ENCODE data around the gene EDA2R.

Gene EDA2R, protein sequence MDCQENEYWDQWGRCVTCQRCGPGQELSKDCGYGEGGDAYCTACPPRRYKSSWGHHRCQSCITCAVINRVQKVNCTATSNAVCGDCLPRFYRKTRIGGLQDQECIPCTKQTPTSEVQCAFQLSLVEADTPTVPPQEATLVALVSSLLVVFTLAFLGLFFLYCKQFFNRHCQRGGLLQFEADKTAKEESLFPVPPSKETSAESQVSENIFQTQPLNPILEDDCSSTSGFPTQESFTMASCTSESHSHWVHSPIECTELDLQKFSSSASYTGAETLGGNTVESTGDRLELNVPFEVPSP

DNA sequence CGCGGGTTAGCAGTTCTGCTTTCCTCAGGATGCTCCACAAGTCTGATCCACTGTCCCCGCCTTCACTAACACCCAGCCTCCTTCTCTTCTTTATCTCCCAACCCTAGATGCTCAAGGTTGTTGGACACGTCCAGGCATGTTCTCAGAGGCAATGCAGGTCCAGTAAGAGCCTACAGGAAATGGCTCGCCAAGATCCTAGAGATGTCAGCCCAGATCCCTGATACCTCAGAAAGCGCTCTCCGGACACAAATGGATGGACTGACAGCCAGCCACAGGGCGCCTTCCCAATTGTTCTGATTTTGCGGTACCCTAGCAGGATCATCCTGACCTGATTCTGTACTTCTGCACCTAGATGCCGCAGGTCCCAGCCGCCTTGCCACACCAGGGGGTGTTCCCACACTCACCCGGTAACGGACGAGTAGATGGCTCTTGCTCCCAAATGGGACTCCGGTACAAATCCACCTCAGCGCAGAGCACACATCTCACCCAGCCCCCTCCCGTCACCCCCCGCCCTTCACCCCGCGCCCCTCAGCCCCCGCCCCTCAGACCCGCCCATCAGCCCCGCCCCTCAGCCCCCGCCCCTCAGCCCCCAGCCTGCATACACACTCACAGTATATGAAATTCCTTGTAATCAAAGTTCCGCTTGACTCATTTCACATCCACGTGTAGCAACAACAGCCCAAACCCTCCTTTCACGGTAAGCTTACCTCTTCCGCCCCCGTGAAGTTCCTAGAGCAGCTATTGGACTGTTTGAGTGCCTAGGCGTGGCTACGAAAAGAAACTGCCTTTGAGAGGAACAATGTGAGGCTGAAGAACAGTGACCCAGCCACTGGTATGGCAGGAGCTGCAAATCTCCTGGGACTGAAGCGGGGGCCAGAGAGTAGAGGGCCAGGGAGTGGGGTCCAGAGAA is at the start of gene EDA2R:
Gene EDA2R (minus strand): TSS at position 488 of the 910 bp plus-strand sequence. CDS start 23,058 bp downstream, outside the sequence.
- no peak for DNase-seq

DNA sequence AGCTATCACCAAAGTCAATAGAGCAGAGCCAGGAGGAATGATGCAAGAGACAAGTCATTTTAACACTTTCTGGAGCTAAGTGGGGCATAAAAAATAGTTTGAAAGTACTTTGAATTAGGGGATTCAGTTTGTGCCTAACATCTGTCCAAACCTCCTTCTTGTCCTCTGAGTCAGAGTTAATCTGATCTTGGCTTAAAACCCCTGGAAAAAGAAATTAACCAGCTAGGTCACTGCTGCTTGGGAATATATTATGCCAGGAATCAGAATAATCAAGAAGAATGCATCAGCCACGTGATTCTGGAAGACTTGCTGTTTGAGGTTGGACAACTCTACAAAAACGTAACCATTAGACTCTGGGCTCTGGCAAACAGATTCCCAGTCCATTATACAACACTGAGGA is 45.3 kb upstream of the EDA2R start:
- DNase-seq: no peak

DNA sequence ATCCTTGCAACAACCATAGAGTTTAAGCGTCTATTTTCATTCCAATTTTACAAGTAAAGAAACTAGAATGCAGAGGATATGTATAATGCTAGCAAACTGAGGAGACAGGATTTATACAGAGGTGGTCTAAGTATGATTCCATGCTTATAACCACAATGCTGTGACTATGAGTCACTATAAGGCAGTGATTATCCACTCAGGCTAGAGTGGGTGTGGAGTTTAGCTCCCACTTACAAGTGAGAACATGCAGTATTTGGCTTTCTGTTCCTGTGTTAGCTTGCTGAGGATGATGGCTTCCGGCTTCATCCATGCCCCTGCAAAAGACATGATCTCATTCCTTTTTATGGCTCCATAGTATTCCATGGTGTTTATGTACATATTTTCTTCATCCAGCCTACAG is 41.6 kb upstream of the EDA2R start:
- DNase-seq: no peak

DNA sequence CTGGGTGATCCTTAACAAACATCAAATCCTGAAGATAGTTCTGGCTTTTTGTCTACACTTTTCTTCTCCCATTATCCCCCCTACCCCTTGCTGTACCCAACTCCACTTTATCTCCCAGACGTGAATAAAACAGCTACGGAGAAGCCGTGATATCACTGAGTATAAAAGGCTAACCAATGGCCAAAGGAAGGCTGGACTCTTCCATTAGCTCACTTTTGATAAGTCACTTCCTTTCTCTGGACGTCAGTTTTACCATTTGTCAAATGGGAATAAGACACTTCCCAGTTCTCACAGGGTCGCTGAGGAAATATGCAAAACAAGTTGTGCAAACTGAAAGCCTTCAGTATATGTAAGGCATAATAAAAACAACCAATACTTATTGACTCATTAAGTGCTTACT is 38.6 kb upstream of the EDA2R start:
- no peak for DNase-seq

DNA sequence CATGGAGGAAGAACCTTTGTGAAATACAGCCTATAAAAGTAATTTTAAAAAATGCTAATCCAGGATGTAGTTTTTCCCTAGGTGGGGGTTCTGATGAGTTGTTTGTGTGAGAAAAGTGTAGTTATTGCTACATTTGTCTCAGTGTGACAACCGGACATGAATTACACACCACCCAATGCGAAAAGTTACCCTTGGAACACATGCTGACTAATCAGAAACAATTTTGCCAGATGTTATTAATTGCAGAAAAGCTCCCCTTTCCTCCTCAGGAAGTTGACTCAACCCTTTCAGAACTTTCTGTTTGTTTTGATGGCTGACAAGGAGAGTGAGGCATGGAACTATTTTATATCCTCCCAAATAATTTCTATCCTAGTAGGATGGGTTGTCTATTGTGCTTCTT is 38.1 kb upstream of the EDA2R start:
- DNase-seq: no peak

DNA sequence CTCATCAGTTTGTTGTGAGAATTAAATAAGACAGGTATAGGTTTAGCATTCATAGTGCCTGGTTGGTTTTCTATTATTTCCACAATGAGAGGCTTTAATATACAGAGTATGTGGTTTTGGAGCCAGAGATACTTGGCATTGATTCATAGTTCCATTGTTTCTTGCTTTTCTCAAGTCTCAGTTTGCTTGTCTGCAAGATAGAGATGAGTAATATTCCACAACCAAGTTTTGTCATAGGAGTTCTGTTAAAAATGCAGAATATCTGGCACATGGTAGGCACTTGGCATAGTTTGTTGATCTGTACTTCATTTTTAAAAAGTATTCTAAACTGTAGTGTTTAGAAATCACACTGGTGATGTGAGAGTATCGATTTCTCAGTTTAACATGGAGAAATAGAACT is 37.5 kb upstream of the EDA2R start:
- DNase-seq: no peak

DNA sequence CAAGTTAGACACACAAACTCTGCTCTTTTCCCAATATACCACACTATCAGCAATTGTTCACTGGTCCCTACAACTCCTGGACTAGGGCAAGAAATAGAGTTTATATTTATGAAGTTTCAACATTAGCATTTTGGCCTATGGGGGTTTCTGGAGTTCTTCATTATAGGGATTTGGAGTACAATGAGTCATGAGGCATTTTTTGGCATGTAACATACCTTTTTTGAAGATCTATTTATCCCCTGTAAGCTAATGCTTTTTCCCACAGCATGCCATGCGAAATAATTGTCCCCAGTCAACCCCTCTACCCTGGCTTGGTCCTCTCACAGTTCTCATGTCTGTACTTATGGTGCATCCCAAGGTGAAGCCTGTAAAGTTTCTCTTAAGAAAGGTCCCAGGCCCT is 36.7 kb upstream of the EDA2R start:
- DNase-seq: no peak

DNA sequence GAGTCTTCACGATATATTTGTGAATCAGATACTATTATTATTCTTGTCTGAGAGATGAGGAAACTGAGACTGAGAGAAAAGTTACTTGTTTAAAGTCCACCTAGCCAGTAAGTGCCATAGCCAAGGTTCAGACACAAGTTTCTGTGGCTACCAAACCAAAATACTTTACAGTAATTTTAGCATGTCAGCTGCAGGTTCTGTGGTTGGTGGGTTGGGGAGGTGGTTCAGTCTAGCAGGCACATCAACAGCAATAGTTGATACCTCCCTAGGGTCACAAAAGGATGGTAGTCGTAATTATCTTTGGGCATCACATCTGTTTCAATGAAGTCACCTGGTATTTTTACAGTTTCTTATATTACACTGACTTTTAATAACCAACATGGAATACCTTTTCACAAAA is 35.6 kb upstream of the EDA2R start:
- no peak for DNase-seq

DNA sequence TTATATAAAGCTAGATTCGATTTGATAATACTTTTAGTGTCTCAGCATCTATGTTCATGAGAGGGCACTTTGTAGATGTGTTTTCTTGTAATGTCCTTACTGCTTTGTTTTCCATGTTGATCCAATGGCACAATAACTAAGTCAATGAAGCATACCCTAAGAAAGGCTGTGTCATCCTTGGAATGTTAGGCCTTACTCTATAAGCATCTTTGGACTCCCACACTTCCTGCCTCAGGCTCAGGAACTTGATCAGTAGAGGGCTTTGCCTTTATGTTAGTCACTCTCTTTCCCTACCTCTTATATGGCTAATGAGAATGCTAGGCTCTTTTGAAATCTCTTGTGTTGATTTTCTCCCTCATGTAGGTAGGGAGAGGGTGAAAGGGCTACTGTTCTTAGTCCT is 33.2 kb upstream of the EDA2R start:
- DNase-seq: no peak

DNA sequence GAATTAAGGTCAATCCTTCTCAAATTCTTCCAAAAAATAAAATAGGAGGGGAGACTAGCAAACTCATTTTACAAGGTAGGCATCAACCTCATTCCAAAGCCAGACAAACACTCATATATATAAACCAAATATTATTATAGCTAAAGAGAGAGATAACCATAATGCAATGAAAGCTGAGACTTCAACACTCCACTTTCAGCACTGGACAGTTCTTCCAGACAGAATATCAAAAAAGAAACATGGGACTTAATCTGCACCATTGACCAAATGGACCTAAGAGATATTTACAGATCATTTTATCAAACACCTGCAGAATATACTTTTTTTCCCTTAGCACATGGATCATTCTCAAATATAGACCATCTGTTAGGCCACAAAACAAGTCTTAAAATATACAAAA is 15.5 kb upstream of the EDA2R start:
- DNase-seq: no peak

DNA sequence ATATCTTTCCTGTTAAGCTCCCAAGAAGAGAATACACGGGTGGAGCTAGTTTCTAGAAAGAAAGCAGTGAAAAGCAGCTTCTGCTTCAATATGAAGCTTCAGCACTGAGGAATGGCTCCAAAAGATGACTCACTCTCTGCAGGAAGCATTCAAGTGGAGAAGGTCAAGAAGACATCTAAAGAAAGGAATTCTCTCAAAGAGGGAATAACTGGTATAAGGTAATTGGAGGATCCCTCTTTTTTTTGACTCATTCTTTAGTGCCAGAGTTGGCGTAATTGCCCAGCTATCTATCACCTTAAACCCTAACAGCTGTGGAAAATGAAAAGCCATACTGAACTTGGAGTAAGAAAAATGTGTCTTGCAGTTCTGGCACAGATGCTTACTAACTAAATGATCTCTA is 3.5 kb downstream of the EDA2R start:
- no peak for DNase-seq

DNA sequence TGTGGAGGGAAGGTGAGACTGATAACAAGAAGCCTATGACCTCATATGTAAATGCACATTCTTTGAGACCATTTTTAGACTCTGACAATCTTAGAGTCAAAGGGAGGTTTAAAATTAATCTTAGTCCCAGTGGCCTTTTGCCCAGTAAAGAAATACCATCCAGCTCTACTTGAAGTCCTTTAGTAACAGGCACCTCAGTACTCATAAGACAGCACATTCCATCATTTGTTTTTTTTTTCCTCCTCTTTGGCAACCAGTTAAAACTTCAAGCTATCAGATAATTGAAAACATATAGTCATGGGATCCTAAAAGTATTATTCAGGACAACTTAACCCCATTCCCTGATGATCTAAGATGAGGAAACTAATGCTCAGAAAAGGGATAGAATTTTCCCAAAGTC is 4.6 kb downstream of the EDA2R start:
- no peak for DNase-seq

DNA sequence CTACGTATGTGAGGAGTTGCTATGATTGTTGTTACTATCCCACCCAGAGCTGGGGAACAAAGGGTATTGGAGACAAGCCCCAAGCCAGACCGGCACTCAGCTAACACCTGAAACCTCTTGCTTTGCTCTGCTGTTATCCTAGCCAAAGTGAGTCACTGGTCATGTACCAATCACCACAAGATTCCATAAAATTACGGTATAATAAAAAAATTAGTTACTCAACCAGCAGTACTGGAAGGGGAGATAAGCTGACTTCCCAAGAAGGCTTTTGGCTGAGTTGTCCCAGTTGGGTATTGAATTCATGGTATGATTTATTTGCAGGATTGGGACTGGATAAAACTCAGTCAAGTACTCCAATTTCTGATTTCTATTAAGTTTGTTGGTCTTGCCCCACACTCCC is 5.3 kb downstream of the EDA2R start:
- DNase-seq: no peak

DNA sequence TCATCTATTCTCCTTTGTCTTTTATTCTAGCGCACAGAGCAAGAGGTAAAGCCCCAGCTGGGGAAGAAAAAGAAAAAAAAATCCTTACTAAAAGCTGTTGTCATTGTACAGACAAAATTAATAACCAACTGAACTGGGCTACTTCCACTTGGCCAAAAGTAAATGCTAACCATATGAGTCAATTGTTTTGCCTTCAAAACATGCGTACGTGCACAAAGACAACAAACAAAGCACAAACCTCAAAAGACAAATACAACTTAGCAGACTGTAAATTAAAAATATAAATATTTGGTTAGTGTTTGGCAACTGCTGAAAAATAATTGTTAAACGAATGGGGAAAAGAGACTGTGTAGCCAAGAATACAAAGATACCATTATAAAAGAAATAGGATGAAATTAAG is 5.9 kb downstream of the EDA2R start:
- no peak for DNase-seq

DNA sequence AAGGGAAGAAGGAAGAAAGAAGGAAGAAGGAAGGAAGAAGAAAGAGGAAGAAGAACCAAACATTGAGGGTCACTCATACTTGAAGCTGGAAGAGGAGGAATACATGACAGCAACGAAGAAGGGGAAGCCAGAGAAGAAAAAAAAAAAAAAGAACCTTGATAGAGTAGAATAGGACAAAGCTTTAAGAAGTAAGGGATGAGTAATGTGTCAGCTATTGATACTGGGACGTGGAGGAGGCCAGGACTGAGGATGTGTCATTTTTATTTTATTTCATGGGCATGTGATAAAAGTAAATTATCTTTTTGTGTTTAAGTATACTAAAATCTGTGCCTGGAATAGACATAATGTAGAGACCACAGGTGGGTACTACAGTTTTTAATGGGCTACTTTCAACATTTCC is 6.4 kb downstream of the EDA2R start:
- DNase-seq: no peak

DNA sequence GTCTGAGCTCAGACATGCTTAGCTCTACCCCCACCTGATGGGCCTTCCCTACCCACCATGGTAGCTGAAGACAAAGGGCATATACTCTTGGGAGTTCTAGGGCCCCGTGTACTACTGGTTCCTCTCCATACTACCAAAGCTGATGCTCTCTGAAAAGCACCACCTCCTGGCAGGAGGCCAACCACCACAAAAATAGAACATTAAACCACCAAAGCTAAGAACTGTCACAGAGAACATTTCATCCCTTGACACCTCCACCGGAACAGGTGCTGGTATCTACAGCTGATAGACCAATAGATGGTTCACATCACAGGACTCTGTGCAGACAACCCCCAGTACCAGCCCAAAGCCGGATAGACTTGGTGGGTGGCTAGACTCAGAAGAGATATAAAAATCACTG is 13.4 kb downstream of the EDA2R start:
- DNase-seq: no peak

DNA sequence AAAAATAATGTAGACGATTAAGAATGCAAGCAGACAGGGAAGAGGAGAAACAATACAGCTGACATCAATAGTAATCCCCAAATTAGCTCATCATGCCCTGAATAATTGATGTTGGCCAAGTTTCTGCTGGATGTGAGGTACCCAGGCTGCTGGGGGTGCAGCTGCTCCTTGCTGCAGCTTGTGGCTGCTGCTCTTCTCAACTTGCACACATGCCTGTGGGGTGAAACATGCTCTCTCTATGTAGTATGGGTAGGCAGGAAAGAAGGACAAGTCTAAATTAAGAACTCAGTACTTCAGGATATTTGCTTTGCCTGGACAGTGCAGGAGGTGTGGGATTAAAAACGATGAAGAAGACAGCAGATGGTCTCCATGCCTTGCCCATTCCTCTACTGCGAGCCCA is 16.7 kb downstream of the EDA2R start:
- no peak for DNase-seq

DNA sequence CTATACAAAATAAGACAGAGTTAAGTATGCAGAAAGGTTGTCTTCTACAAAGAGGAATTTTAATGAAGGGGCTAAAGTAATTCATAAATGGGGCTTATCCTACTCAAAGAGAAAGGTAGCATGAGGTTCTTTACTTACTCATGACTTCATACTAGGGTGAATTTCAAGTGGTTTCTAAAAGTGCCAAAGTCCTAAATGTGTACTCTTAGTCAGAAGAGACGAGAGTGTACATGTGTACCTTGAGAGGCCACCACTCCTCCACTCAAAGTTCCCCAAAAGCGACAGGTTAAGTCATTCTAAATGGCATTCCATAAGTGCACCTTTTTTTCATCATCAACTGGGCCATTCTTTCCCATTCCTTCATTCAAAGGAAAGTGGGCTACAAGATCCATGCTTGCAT is 21.9 kb downstream of the EDA2R start:
- DNase-seq: no peak

DNA sequence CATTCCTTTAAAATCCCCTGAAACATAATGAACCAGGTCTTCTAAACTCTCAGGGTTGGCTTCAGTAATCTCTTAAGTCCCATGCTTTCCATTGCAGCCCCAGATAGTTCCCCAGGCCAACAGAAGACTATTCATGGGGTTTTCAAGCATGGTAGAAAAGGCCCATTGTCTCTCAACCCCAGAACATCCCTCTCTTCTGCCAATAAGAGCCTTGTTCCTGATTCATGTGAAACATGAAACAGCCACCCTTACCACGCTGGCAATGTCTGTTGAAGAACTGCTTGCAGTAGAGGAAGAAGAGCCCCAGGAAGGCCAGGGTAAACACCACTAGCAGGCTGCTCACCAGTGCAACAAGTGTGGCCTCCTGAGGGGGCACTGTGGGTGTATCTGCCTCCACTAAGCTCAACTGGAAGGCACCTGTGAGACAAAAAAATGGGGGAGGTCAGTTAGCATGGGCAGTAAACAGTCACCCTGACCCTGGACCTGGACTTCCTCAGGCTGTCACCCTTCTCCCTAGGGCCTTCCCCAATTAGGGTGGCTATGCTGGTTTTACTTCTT is 36.4 kb downstream of the EDA2R start:
- DNase-seq: no peak

DNA sequence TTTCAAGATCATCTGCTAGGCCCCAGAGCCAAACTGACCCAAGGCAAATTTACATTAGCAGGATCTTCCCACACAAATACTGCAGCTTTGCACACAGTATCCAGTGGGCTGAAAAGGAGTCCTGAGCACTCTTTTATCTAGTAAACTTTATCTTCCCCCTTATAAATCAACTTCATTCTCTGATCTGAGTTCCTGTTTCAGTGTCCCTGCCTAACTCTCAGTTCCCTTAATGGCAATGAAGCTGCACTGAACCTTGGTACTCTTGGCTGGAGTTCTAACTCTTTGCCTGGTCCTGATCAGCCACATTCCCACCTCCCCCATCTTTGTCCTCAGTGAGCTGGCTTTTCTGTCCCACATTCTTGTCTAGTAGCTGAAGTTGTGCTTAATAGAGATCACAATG is 37.4 kb downstream of the EDA2R start:
- DNase-seq: no peak

DNA sequence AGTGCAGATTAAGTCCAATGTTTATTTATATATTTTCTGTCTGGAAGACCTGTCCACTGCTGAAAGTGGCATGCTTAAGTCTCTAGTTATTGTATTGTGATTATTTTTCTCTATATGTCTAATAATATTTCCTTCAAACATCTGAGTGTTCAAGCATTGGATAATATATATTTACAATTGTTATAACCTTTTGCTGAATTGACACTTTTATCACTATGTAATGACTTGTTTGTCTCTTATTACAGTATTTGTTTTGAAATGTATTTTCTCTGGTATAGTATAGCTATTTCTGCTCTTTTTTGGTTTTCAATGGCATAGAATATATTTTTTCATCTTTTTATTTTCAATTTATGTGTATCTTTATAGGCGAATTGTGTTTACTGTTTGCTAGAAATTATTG is 59.7 kb downstream of the EDA2R start:
- DNase-seq: no peak

DNA sequence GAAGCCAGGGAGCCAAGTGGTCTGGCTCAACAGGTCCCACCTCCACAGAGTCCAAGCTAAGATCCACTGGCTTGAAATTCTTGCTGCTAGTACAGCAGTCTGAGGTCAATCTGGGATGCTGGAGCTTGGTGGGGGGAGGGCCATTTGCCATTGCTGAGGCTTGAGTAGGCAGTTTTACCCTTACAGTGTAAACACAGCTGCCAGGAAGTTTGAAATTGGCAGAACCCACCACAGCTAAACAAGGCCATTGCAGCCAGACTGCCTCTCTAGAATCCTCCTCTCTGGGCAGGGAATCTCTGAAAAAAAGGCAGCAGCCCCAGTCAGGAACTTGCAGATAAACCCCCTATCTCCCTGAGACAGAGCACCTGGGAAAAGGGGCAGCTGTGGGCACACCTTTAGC is 84.9 kb downstream of the EDA2R start:
- no peak for DNase-seq

DNA sequence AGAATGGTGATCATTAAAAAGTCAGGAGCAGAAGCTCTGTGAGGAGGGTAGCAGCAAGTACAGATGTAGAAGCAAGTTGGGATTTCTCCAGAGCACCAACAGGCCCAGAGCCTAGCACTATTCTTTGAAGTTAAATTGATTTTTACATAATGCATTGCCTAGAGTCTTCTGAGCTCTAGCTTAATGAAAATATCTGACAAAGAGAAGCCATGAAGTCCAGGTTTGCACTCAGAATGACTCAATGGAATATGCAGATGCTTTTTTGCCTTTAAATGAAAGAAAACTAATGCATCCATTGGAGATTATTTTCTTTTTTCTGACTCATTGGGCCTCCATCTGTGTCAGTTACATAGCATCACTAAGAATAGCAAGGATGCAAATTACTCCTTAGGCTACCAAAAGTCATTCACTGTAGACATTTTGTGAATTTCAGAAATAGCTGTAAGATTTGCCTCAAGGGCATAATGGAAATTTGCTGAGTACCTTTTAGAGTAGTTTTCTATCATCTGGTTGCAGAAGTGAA is 91.0 kb downstream of the EDA2R start:
- no peak for DNase-seq
